LNCAP (cell line): Measurements from ENCODE around the gene THBS1.

Source experiments
- TF ChIP-seq, protein P1 (sequence below): fragments of 450-650 bp; IDR thresholded peaks from 2 replicates; pipeline ENCODE4 v1.5.1; 2017; ENCODE audit warnings: mild to moderate bottlenecking

THBS1 gene

DNA sequence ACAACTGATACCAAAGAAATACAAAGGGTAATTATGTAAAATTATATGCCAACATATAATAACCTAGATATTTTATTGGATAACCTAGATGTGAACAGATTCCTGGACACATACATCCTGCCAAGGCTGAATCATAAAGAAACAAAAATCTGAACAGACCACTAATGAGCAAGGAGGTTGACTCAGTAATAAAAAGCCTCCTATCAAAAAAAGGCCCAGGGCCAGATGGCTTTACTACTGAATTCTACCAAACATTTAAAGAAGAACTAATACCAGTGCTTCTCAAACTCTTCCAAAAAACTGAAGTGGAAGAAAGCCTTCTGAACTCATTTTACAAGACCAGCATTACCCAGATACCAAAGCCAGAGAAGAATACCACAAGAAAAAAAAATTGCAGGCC, 32.4 kb downstream of the THBS1 start:
- TF ChIP-seq, protein P1, sequence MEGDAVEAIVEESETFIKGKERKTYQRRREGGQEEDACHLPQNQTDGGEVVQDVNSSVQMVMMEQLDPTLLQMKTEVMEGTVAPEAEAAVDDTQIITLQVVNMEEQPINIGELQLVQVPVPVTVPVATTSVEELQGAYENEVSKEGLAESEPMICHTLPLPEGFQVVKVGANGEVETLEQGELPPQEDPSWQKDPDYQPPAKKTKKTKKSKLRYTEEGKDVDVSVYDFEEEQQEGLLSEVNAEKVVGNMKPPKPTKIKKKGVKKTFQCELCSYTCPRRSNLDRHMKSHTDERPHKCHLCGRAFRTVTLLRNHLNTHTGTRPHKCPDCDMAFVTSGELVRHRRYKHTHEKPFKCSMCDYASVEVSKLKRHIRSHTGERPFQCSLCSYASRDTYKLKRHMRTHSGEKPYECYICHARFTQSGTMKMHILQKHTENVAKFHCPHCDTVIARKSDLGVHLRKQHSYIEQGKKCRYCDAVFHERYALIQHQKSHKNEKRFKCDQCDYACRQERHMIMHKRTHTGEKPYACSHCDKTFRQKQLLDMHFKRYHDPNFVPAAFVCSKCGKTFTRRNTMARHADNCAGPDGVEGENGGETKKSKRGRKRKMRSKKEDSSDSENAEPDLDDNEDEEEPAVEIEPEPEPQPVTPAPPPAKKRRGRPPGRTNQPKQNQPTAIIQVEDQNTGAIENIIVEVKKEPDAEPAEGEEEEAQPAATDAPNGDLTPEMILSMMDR, result no peak

DNA sequence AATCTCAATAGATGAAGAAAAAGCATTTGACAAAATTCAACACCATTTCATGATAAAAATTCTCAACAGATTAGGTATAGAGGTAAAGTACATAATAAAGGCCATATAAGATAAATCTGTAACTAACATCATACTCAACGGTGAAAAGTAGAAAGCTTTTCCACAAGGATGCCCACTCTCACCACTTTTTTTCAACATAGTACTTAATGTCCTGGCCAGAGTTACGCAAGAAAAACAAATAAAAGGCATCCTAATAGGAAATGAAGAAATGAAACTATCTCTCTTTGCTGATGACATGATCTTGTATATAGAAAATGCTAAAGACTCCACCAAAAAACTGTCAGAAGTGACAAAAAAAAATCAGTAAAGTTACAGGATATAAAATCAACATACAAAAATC, 33.0 kb downstream of the THBS1 start:
- TF ChIP-seq, protein P1, result no peak

DNA sequence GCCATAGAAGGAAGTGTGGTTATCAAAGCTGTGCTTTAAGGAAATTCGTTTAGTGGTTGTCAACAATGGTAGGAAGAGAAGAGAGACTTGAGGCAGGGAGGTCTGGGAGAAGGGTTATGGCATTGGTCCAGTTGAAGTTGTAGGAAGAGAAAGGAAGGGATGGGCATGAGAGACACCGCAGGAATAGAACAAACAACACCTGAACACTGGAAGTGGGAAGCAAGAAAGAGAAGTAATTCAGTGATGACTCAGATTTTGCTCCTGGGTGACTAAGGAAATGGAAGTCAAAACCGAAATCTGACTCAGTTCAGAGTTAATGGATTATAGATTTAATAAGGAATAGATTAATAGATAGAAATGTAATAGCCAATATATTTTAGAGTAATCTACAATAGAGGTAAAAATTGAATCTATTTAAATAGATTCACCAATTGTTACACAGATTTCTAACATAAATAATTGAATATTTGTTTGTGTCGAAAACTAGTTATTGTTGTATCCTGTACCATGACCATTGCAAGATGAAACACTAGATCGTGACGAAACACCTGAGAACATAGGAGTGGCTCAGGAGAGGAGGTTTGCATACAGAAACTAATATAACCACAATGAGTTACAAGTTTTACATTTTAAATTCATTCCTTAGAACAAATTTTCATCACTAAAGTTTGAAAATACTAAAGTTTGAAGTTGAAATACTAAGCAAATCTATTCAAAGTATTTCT, 36.0 kb downstream of the THBS1 start:
- TF ChIP-seq, protein P1, result no peak

DNA sequence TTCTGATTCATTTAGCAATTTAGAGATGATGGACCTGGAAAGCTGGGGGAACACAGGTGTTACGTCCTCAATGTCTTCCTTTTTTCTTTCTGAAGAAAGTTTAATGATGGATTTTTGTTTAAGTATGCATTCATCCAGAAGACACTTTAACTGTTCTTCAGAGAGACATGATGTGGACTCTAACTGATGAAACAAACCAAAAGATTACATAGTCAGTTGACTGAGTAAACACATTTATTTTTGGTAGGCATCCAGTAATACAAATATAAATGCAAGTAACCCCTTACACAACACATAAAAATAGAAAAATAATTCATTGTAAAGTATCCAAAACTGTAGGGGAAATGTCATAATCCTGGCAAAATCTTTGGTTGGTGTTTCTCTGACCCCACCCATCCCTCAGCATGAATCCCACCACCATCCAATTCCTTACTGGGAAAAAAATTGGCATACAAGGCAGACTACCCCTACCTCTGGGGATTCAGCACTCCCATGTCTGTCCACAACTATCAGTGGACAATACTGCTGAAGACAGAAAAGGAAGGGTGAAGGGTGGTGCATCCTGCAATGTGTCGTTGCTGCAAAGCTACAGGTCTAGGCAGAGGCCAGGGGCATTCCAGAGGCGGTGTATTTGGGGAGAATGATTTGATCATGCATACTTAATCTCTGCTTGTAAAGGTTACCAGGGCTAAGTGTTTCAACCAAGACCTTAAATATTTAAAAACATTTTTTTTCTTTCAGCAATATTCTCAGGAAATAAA, 37.4 kb downstream of the THBS1 start:
- TF ChIP-seq, protein P1, result no peak

DNA sequence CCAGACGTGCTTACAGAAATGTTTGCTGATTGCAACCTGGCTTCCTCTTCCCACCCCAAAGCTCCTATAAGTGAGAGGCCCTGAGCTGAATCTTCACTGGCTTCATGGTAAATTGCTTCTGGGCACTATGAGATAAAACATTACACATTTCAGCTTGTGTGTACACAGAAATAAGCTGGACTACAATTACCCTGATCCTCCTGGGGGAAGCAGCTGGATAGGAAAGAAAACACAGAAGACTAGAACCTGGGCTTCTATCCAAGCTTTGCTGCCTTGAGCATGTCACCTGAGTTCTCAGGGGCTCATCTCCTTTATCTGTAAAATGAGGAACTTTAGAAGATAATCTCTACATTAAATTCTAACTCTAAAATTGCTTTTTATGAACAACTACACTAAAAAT, 40.3 kb downstream of the THBS1 start:
- TF ChIP-seq, protein P1, result no peak

DNA sequence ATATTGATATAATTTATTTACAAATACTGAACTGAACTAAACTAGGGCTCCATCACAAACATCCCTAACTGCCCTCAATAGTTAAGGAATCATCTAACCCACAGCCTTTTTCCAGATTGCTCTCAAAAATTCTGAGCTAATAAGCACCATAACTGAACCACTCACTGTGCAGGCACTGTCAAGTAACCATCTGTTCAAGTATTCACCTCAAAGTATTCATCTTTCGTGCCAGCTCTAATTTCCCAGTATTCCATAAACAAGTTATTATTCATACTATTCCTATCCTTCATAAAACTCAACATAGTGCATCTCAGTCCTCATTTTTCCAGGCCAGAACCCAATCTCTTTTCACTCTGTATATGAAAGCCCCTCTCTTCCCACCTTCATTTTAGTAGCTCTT, 41.1 kb downstream of the THBS1 start:
- TF ChIP-seq, protein P1, result no peak

DNA sequence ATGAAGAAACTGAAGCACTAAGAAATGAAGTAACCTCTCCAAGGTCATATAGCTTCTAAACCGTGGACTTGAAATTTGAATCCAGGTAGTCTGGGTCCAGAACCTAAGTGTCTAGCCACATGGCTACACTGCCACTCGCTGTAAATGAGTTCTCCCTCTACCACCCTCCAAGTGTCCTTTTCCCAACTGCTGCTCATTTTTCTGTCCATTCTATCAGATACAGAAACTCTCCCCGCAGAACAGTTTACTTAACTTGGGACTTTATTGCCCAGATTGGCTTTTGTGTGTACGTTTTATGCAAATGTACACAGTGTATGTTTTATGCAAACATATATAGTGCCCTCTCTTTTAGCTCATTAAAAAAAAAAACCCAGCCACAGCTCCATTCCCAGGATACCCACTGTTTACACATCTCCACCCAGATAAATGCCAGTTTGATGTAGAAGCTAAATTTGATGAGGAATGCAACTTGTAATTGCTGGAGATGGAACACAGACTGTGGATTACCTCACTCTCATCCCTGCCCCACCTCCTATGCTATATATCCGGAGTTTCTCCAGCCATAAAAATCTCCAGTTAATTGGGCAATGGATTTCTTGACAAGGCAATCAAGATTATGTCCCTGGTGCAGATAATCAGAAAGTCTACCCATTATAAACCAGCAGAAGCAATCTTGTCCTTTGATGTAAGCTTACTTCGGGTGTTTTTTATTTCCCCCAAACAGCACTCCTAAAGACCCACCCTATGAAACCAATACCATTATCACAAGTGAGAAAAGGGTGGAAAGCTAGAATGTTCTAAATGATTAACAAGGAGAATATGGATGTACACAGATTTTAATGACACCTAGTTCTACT, 42.0 kb downstream of the THBS1 start:
- TF ChIP-seq, protein P1, result no peak
